ENCODE data around the gene FAM169A.
"Not testable (repeated sequence)": the region's sequence is repeated elsewhere in the genome, so short reads cannot be mapped to it uniquely, and the experiment has no call there.

Gene FAM169A

GRCh38 chr5:74866596-74867162 lies 492 bp upstream of the FAM169A start:
- no peak for DNase-seq

DNA sequence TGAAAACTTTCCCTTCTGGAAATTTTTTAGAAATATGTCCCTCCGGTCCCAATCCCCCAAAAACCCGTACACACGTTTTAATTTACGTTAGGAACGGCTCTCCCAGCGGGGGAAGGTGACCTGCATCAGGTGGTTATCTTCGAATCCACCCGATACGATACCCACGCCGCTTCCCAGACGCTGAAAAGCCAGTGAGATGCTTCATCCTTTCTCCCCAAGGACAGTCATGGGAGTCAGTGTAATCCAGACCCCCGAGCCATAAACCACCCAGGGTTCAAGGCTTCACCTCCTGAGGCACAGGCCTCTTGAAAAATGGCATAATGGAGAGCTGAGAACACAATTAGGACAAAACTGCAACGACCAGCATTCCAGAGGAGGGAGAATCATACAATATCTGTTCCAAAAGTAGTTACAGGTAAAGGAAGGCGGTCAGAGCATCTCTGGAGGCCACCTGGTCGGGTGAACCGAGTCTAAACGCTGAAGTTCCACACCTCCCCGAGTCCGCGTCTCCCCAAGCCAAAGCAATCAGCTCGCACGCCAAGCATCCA lies 857 bp downstream of the FAM169A start:
- DNase-seq: no peak

DNA sequence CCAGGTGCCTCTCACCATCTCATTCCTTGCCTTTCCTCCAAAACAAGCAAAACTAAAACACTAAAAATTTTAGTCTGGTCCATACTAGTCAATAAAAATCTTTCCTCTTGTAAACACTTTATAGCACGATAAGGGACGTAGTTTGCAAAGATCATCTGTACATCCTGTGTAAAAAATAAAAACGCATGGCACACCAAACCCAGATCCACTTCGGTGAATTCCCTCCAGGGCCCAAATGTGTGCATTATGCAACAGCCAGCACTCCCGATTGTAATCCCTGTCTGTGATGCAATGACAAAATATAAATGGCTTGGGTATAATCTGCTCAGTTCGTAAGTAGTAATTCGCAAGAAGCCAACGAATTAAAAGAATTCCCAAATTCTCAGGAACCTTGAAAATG lies 1.4 kb downstream of the FAM169A start:
- no peak for DNase-seq

DNA sequence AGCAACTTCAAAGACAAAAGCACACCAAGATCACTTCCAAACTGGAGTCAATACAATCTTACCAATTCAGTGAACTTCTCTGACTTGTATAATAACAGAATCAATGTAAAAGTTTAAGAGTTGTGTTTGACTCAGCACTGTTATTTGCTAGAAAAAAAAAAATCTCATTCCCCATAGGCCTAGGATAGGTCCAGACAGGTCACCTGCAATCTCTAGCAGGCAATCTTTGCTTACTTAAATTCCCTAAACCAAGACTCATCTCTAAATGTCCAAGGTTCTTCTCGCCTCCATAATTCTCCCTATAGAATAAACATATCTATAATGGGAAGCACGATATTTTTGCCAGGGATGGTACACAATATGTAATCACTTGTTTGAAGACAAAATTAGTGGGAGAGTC lies 2.5 kb downstream of the FAM169A start:
- DNase-seq: no peak

DNA sequence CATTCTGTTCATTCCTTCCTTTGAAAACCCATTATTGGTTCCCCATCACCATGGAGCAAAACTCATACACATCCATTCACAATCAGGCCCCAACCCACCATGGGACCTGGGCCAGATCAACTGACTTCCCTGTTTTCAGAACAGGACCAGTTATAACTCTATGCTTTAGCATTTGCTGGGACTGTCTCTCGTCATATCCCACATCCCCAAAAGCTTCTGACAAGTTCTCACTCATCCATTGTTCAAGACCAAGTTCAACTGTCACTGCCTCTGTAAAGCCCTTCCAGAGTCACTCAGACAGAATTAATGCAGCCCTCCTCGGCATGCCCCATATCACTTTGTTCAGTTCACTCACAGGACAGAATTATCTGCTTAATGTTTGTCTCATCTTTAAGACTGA lies 4.0 kb downstream of the FAM169A start:
- no peak for DNase-seq

- not testable (repeated sequence) for DNase-seq
Observed at GRCh38 chr5:74856975-74857374, 9.2 kb downstream of the FAM169A start.

DNA sequence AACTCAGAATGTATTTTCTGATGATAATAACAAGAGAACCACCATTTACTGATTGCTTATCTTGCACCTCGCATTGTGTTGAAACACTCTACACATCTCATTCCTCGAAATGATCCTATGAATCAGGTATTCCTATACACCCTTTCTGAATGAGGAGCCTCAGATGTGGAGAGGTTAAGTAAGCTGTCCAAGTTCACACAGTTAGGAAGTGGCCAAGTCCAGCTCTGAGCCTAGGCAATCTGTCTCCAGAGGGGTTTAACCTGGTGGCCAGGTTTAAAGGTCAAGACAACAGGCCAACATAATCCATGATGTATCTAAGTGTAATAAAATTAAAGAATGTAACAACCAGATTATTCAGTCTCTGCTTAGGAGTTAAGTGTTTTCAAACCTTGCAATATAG lies 12.9 kb downstream of the FAM169A start:
- no peak for DNase-seq

DNA sequence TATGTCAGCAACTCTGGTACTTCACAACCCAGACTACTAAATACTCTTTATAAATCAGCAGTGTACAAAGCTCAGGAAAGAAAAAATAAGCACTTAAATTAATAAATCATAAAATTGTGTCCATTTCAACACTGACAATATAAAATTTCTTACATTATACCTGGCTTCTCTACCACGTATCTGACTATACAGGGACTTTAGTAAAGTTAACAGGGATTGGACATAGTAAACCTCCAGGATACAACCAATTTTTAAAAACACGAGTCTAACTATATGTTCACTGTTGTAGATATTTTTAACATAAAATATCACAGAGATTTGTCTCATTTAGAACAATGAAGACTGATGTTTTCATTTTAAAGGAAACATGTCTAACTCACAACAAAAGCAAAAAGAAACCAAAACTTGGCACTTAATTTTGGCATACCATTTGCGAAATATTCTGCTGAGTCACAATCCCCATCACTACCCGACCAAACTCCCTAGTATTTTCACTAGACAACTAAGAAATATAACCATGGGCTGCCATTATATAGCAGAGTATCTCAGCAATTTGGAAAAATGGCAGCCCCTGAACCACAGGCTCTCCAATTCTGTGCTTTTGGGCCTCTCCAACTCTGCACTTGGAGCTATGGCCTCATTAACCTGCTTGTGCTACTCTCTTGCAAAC lies 14.4 kb downstream of the FAM169A start:
- DNase-seq: no peak

- no peak for DNase-seq
Observed at GRCh38 chr5:74850789-74851425, 15.3 kb downstream of the FAM169A start.

DNA sequence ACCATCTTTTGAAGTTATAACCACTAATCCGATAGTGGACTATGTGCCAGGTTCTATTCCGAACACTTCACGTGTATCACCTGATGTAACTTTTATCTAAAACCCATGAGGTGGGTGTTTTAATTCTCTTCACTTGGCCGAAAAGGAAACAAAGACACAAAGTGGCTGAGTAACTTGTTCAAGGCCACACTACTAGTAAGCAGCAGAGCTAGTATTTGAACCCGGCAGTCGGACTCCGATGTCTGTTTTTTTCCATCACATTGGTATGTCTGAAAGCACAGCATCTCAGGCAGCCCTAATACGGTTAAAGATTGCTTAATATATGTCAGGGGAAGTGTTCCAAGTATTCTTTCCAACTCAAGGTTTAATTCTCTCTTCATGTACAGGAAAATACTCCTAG lies 16.2 kb downstream of the FAM169A start:
- no peak for DNase-seq

DNA sequence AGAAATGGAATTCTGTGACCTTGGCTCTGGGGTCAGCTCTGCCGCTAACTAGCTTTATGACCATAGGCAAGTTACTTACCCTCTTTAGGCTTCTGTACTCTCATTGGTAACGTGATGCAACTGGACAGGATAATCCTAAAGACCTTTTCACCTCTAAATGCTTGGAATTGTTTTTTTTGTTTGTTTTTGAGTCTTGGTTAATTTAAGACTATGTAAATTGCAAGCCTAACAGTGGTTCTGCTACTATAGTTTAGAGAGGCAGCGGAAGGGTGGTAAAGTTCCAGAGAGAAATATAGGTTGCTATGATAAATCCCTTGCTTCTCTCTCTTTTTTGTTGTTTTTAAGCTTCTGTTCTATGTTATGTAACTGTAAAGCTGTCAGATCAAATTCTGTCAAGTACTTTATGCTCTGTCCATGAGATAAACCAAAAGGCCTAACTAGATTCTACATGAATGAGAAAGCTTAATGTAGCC lies 17.6 kb downstream of the FAM169A start:
- DNase-seq: no peak

DNA sequence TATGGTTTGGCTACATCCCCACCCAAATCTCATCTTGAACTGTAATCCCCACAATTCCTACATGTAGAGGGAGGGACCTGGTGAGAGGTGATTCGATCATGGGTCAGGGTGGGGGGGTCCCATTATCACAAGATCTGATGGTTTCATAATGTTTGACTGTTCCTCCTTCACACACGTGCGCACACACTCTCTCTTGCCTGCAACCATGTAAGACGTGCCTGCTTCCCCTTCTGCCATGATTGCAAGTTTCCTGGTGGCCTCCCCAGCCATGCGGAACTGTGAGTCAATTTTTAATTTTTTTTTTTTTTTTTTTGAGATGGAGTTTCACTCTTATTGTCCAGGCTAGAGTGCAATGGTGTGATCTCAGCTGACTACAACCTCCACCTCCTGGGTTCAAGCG lies 27.0 kb downstream of the FAM169A start:
- DNase-seq: no peak

DNA sequence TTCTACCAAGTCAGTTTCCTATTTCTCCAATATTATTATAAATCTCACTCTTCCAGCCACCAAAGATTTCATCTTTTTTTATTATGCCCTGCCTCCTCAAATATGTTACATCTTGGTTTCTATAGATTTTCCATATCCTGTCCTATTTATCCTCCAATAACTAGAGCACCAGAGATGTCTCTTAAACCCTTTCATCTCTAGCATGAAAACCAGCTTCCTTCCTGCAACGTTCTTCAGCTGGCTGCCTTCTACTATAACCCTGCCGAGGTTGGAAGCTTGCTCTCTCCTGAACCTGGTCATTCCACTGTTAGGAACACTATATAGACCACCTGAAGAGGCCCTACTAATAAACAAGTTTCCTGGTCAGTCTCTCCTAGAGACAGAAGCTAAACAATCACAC lies 27.9 kb downstream of the FAM169A start:
- DNase-seq: no peak

- no peak for DNase-seq
Observed at GRCh38 chr5:74837115-74837514, 29.1 kb downstream of the FAM169A start.

- DNase-seq: no peak
Observed at GRCh38 chr5:74833537-74834266, 32.5 kb downstream of the FAM169A start.

DNA sequence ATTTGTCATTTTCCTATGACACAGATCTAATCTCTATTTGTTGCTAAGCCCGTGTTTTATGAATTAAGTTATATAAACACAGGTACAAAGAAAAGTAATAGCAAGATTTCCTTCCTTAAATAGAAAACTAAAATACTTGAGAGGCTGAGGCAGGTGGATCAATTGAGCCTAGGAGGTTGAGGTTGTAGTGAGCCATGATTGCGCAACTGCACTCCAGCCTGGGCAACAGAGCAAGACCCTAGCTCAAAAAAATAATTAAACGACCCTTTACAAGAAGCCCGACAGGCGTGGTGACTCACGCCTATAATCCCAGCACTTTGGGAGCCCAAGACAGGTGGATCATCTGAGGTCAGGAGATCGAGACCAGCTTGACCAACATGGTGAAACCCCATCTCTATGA lies 36.8 kb downstream of the FAM169A start:
- DNase-seq: no peak

- no peak for DNase-seq
Observed at GRCh38 chr5:74822288-74822687, 43.9 kb downstream of the FAM169A start.

GRCh38 chr5:74816875-74817274 lies 49.3 kb downstream of the FAM169A start:
- DNase-seq: no peak

DNA sequence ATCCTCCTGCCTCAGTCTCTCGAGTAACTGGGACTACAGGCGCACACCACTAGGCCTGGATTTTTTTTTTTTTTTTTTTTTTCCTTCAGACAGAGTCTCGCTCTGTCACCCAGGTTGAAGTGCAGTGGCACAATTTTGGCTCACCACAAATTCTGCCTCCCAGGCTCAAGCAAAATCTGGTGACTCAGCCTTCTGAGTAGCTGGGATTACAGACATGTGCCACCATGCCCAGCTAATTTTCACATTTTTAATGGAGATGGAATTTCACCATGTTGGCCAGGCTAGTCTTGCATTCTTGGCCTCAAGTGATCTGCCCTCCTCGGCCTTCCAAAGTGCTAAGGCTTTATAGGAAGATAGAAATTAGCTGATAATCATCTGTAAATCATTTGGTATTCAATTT lies 55.3 kb downstream of the FAM169A start:
- no peak for DNase-seq

DNA sequence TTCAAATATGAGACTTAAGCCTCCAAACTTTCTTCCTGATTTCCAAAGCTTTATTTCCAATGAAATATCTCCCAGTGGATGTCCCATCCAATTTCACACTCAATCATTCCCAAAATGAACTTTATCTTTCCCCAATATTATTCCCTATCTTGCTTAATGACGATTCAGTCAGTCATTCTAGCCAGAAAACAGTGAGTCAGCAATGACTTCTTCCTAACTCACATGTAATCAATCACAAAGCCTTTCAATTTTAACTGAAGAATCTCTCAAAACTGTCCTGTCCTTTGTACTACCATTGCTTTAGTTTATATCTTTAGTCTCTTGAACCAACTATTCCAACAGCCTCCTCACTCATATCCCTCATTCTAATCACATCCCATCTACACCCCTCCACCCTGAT lies 64.2 kb downstream of the FAM169A start:
- DNase-seq: no peak

DNA sequence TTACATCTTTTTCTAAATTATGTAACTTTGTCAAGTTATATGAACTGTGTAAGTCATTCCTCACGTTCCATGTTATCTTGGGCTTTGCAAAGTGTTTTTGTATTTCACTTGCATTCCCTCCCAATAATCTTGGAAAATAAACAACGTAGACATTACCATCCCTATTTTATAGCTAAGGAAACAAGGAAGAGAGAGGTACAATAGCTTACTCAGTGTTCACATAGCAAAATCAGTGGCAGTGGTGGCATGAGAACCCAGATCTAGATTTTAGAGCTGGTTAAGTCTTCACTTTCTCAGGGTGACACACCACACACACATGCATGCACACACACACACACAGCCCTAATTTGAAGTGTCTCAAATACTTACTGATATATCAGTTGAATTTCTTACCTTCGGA lies 65.0 kb downstream of the FAM169A start:
- no peak for DNase-seq

- no peak for DNase-seq
Observed at GRCh38 chr5:74798977-74799911, 66.9 kb downstream of the FAM169A start.

Data from CD4-positive, alpha-beta T cell treated with Interleukin-12 subunit alpha and Interleukin-12 subunit beta, for 1 hour (primary cell).